CMK (cell line): ENCODE measurements around the gene SLC19A1.

Experiments used
- DNase-seq: peaks from one replicate; pipeline ENCODE4 v3.0.0-alpha.2; 2010; ENCODE audit warnings: low read depth

The SLC19A1 gene

GRCh38 chr21:45478115-45478801, 64.0 kb downstream of the SLC19A1 start:
- DNase-seq, result peak; percentile 86

GRCh38 chr21:45477176-45478114, 64.8 kb downstream of the SLC19A1 start:
- DNase-seq, result no peak

DNA sequence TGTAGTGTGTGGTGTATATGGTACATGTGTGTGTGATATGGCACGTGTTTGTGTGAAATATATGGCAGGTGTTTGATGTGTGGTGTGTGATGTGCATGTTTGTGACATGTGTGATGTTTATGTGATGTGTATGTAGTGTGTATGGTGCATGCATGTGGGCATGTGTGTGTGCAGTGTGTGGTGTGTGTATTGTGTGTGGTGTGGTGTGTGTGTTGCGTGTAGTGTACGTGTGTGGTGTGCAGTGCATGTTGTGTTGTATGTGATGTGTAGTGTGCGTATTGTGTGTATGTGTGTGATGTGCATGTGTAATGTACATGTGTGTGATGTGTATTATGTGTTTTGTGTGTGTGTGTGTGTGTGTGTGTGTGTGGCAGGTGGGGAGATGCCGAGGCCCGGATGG, 65.7 kb downstream of the SLC19A1 start:
- DNase-seq, result no peak

DNA sequence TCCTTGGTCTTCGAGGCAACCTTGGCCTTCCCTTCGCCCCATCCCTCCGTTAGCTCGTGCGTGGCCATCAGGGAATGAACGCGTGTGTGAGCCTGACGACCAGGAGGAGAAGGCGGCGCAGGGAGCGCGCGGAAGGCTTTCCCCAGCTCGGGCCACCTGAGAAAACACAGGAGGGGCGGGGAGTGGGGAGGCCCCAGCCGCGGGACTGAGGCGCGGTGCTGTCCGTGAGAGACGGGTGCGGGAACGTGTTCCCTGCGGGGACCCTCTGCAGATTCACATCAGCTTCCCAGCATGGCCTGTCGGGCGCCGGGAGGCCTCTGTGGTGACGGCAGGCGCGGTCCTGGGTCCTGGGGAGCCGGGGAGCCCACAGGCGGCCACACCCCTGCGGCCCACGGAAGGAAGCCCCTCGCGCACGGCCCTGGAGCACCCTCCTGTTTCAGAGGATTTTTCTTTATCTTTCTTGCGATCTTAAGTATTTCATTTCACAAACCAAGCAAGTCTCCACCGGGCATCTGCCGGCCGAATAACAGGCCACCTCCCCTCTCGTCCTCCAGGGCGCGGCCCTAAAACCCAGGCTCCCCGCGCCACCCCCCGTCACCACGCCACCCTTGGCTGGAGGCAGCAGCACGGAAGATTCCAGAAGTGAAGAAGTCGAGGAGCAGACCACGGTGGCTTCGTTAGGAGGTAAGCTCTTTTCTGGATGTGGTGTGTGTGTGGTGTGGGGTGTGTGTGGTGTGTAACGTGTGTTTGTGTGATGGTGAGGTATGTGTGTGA, 66.3 kb downstream of the SLC19A1 start:
- DNase-seq, result no peak

DNA sequence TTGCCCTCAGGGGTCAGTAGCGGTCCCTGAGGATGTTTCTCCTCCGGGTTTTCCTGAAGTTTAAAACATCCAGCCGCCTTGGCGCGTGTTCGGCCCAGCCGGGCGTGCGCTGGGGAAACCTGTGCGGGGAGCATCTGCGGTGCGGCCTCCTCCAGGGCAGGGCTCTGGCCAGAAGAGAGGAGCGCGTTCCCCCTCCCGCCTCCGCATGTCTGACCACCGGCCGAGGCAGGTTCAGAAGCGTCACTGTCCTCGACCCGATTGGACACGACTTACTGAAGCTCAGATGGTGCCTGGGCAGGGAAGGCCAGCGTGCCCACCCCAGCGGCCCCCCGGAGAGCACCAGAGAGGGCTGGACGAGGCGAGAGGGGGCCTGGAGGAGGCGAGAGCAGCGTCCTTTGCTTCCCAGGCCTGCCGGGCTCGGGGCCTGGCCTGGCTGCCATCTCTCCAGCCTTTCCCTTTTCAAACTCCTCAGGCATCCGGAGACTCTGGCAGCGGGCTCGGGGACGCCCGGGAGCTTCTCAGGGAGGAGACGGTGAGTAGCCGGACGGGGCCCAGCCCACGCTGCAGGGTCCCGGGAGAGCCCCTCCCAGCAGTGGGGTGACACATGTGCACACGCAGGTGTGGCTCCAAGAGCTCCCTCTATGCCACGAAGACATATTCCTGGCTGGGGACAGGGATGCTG, 67.1 kb downstream of the SLC19A1 start:
- DNase-seq, result no peak

DNA sequence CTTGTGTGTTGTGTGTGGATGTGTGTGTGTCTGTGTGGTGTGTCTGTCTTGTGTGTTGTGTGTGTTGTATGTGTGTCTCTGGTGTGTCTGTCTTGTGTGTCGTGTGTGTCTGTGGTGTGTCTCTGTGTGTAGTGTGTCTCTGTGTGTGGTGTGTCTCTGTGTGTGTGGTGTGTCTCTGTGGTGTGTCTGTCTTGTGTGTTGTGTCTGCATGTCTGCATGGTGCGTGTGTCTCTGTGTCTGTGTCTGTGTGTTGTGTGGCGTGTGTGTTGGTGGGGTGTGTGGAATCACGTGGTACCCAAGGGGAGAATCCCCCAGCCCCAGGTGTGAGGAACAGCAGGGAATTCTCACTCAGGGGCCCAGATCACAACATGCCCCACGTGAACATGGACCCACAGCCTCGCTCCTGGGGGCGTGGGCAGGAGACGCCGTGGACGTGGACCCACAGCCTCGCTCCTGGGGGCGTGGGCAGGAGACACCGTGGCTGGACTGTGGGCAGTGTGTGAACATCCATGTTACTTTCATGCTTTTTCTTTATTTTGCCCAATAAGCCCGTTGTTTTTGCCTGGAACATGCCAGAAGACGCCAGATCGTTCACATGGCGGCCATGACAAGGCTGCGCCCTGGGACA, 67.8 kb downstream of the SLC19A1 start:
- DNase-seq, result no peak

GRCh38 chr21:45473496-45474322, 68.5 kb downstream of the SLC19A1 start:
- DNase-seq, result no peak

GRCh38 chr21:45472445-45473365, 69.5 kb downstream of the SLC19A1 start:
- no peak for DNase-seq

- DNase-seq, result no peak
Measured at GRCh38 chr21:45471525-45472221, 70.6 kb downstream of the SLC19A1 start.

- no peak for DNase-seq
Measured at GRCh38 chr21:45470773-45471524, 71.3 kb downstream of the SLC19A1 start.

DNA sequence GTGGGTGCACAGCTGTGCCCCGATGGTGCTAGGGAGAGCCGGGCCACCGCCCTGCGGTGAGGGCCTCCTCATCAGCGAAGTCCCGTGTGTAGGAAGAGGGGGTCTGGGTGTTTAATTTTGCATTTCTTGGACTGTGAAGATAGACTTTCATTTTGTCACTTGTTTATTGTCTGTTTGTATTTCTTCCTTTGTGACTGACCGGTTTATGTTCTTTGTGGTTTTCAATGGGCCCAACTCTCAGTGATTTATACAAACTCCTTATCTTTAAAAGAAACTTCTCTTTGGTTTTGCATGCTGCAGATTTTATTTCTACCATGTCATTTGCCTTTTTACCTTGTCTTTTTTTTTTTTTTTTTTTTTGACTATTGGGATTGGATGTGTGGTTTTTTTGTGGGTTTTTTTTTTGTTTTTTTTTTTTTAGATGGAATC, 72.1 kb downstream of the SLC19A1 start:
- DNase-seq, result no peak

DNA sequence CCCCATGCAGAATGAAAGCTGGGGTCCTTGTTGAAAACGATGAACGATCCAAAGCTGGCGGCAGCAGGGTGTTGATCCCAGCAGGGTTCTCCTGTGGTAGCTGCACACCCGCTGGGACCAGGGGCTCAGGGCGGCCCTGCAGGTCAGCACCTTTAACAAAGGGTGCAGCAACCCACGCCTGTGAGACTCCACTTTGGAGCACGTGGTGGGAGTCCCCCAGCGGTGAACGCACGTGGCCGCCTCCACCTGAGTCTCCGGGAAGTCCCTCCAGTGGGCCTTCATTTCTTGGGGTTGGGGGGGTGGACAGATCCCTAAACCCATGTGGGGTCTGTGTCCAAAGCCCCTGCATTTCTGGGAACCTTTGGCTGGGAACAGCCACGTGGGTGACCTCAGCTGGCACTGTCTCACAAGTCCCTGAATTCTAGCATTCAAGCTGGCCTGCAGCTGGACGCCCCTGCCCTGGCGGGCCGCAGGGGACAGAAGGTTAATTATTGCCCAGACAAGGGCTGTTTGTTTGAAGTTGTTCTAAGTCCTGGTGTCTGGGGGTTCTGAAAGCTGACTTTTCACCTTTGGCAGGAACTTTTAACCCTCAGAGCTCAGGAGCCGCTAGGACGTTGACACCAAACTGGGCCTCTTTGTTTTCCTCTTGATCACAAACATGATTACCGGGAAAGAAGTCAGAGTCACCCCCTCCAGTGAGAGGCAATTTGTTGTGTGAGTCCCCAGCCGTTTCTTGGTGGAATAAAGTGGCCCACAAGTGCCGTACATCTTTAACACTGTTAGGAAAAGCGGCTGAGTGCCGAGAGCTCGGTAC, 72.8 kb downstream of the SLC19A1 start:
- no peak for DNase-seq

GRCh38 chr21:45468971-45469272, 73.3 kb downstream of the SLC19A1 start:
- no peak for DNase-seq

- DNase-seq, result no peak
Measured at GRCh38 chr21:45468051-45468970, 73.9 kb downstream of the SLC19A1 start.

DNA sequence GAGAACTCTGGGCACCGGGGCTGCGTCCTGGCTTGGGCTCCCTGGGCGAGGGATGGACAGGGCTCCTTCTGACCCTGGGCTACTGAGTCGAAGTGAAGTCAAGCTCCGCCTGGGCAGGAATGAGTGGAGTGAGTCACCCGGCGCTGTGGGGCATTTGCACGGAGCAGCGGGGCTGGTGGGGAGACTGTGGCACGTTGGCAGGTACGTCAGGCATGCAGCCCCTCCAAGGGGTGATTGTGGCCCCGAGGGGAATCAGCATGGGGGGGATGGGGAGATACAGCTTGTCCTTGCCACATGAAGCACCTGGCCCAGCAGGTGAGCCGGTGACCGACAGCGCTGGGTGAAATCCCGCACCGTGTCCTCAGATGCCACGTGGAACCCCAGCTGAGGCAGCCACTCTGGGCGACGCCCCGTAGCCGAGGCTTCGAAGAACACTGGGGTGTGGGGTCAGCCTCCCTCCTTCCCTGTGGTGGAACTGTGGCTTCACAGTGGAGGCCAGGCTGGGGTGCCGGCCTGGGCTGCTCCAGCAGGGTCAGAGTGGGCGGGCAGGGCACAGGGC, 74.9 kb downstream of the SLC19A1 start:
- DNase-seq, result no peak
